Measurements from ENCODE around the gene EHMT2.
"Not testable (repeated sequence)": the region's sequence is repeated elsewhere in the genome, so short reads cannot be mapped to it uniquely, and the experiment has no call there.

The EHMT2 gene

GRCh38 chr6:31911826-31912585 is 14.5 kb upstream of the EHMT2 start:
- DNase-seq, result no peak

GRCh38 chr6:31909298-31909697 is 11.8 kb upstream of the EHMT2 start:
- not testable (repeated sequence) for DNase-seq

GRCh38 chr6:31908791-31909190 is 11.3 kb upstream of the EHMT2 start:
- DNase-seq, result no peak

- DNase-seq, result not testable (repeated sequence)
Measured at GRCh38 chr6:31908255-31908654, 10.8 kb upstream of the EHMT2 start.

GRCh38 chr6:31907158-31907813 is 9.8 kb upstream of the EHMT2 start:
- no peak for DNase-seq

- DNase-seq, result not testable (repeated sequence)
Measured at GRCh38 chr6:31906727-31907126, 9.2 kb upstream of the EHMT2 start.

- DNase-seq, result no peak
Measured at GRCh38 chr6:31906122-31906521, 8.6 kb upstream of the EHMT2 start.

- DNase-seq, result no peak
Measured at GRCh38 chr6:31905041-31905440, 7.5 kb upstream of the EHMT2 start.

- DNase-seq, result no peak
Measured at GRCh38 chr6:31903957-31904356, 6.5 kb upstream of the EHMT2 start.

GRCh38 chr6:31901953-31902643 is 4.6 kb upstream of the EHMT2 start, which contains the start of gene ZBTB12:
Gene ZBTB12 (minus strand): TSS chr6:31902086. CDS start chr6:31901305, 781 bp downstream.
- DNase-seq, result peak; percentile 89

GRCh38 chr6:31901415-31901952 is 4.0 kb upstream of the EHMT2 start:
- DNase-seq, result peak; percentile 82

- DNase-seq, result no peak
Measured at GRCh38 chr6:31900917-31901414, 3.5 kb upstream of the EHMT2 start.

GRCh38 chr6:31899882-31900722 is 2.6 kb upstream of the EHMT2 start:
- no peak for DNase-seq

- DNase-seq, result no peak
Measured at GRCh38 chr6:31899215-31899614, 1.7 kb upstream of the EHMT2 start.

- DNase-seq, result peak; percentile 37
Measured at GRCh38 chr6:31898383-31899011, 999 bp upstream of the EHMT2 start.

GRCh38 chr6:31896856-31897611 is 464 bp downstream of the EHMT2 start:
- DNase-seq, result no peak

GRCh38 chr6:31896493-31896855 is 1.0 kb downstream of the EHMT2 start:
- no peak for DNase-seq

- no peak for DNase-seq
Measured at GRCh38 chr6:31892821-31893220, 4.7 kb downstream of the EHMT2 start.

- DNase-seq, result no peak
Measured at GRCh38 chr6:31889331-31889972, 8.0 kb downstream of the EHMT2 start.

All from activated naive CD4-positive, alpha-beta T cell treated with anti-CD3 and anti-CD28 coated beads, Interleukin-2, amount 50 U/mL, for 16 hours (primary cell).